Measurements from ENCODE around the gene PRX.
"Not testable (repeated sequence)": the region's sequence is repeated elsewhere in the genome, so short reads cannot be mapped to it uniquely, and the experiment has no call there.

Gene PRX

DNA sequence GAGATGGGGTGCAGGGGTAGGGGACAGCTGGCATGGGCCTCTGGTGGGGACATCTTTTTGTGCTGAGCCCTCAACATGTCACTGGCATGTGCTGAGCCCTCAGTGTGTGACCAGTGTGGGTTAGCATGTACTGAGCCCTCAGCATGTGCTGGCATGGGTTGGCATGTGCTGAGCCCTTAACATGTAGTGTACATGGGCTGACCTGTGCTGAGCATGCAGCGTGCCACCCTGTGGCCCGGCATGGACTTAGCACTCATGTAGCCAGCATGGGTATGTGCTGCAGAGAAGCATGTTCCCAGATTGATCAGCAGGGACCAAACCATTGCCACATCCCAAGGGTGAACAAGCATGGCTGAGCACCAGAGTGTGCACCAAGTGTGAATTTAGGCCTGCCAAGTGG, 34.7 kb downstream of the PRX start:
- H3K4me3 ChIP-seq (ENCODE audit: low read depth, low read length) = no peak overlapping the region
- no peak for DNase-seq (ENCODE audit: low read depth)
- TF ChIP-seq CTCF (IDR thresholded peaks at IDR 0.05; ENCODE audit: insufficient read depth, low read depth, low read length, missing control alignments) = no peak

DNA sequence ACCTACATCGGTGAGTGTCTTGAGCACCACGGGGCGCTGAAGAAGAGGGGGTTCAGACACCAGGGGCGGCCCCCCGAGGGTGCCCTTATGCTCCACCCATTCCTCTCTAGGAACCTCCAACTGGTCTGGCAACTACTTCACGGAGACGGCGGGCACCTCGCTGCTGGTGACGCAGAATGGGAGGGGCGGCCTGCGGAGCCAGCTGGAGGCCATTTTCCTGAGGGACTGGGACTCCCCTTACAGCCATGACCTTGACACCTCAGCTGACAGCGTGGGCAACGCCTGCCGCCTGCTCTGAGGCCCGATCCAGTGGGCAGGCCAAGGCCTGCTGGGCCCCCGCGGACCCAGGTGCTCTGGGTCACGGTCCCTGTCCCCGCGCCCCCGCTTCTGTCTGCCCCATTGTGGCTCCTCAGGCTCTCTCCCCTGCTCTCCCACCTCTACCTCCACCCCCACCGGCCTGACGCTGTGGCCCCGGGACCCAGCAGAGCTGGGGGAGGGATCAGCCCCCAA, 35.2 kb downstream of the PRX start:
- no peak for DNase-seq (ENCODE audit: low read depth)
- TF ChIP-seq CTCF (IDR thresholded peaks at IDR 0.05; ENCODE audit: insufficient read depth, low read depth, low read length, missing control alignments) = no peak
- H3K4me3 ChIP-seq (ENCODE audit: low read depth, low read length) = no peak overlapping the region

- no peak for DNase-seq (ENCODE audit: low read depth)
- H3K4me3 ChIP-seq (ENCODE audit: low read depth, low read length) = no peak overlapping the region
- TF ChIP-seq CTCF (IDR thresholded peaks at IDR 0.05; ENCODE audit: insufficient read depth, low read depth, low read length, missing control alignments) = no peak
These were observed 36.8 kb downstream of the PRX start for GRCh38 chr19:40376286-40376862.

- DNase-seq (ENCODE audit: low read depth) = no peak
- no peak overlapping the region for H3K4me3 ChIP-seq (ENCODE audit: low read depth, low read length)
- no peak for TF ChIP-seq CTCF (IDR thresholded peaks at IDR 0.05; ENCODE audit: insufficient read depth, low read depth, low read length, missing control alignments)
These were observed 39.1 kb downstream of the PRX start for GRCh38 chr19:40374084-40374483.

DNA sequence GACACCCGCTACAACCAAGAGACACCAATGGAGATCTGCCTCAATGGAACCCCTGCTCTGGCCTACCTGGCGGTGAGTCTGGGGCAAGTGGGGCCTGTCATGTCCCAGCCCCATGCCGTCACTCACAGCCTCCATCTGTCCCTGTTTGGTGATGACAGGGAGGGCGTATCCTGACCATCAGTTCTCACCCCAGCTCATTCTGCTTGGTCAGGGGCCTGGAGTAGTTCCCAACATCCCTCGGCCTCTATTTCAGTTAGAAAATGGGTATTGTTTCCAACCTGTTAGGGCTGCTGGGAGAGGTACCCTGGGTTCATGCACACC, 41.4 kb downstream of the PRX start:
- no peak overlapping the region for H3K4me3 ChIP-seq (ENCODE audit: low read depth, low read length)
- no peak for DNase-seq (ENCODE audit: low read depth)
- no peak for TF ChIP-seq CTCF (IDR thresholded peaks at IDR 0.05; ENCODE audit: insufficient read depth, low read depth, low read length, missing control alignments)

GRCh38 chr19:40370997-40371801, 42.0 kb downstream of the PRX start:
- DNase-seq (ENCODE audit: low read depth) = no peak

DNA sequence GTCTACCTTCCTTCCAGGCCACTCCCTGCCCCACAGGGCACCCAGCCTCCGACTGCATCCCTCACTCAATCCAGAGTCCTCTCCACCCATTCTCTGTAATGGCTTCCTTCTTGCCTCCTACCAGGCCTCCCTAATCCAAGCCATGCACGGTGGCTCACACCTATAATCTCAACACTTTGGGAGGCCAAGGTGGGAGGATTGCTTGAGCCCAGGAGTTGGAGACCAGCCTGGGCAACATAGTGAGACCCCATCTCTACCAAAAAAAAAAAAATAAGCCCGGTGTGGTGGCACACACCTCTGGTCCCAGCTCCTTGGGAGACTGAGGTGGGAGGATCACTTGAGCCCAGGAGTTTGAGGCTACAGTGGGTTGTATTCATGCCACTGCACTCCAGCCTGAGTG, 42.9 kb downstream of the PRX start:
- not testable (repeated sequence) for H3K4me3 ChIP-seq (ENCODE audit: low read depth, low read length); DNase-seq (ENCODE audit: low read depth)

More at GRCh38 chr19:40370997-40371801, 42.0 kb downstream of the PRX start:
- H3K4me3 ChIP-seq (ENCODE audit: low read depth, low read length) = no peak overlapping the region
- no peak for TF ChIP-seq CTCF (IDR thresholded peaks at IDR 0.05; ENCODE audit: insufficient read depth, low read depth, low read length, missing control alignments)
